ENCODE data around the gene SMPD3. TPM values are rescaled to one million over a fixed set of nuclear protein-coding genes. Genes with fewer than 3 reads are reported as not detected.

Gene SMPD3
- total RNA-seq, 3 donors from 2014 or later = under 0.01 to 15.4 (median 2.9) TPM

GRCh38 chr16:68450741-68451255 lies 2.5 kb upstream of the SMPD3 start:
- TF ChIP-seq, protein P1, sequence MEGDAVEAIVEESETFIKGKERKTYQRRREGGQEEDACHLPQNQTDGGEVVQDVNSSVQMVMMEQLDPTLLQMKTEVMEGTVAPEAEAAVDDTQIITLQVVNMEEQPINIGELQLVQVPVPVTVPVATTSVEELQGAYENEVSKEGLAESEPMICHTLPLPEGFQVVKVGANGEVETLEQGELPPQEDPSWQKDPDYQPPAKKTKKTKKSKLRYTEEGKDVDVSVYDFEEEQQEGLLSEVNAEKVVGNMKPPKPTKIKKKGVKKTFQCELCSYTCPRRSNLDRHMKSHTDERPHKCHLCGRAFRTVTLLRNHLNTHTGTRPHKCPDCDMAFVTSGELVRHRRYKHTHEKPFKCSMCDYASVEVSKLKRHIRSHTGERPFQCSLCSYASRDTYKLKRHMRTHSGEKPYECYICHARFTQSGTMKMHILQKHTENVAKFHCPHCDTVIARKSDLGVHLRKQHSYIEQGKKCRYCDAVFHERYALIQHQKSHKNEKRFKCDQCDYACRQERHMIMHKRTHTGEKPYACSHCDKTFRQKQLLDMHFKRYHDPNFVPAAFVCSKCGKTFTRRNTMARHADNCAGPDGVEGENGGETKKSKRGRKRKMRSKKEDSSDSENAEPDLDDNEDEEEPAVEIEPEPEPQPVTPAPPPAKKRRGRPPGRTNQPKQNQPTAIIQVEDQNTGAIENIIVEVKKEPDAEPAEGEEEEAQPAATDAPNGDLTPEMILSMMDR (IDR thresholded peaks at IDR 0.05) = no peak
- no peak for TF ChIP-seq POLR2A (IDR thresholded peaks at IDR 0.05)
- no peak for TF ChIP-seq POLR2AphosphoS5 (IDR thresholded peaks at IDR 0.05)
- peaks cover 0 to 2% of the 10 kb centered on the region in 2 donors for H3K27me3 ChIP-seq
- intact Hi-C loops (cut with DNase I; ENCODE audit: low total_unique reads) = no loop called here
- H3K9me3 ChIP-seq = no peaks in the 10 kb centered on the region
- no peak overlapping the region for H3K27ac ChIP-seq
- H3K4me3 ChIP-seq = no peak overlapping the region
- peaks cover 9 to 11% of the 10 kb centered on the region in 2 donors for H3K4me1 ChIP-seq
- no peaks in the 10 kb centered on the region for H3K36me3 ChIP-seq
- DNase-seq (ENCODE audit: low spot score in 2 of 2) = no peak

DNA sequence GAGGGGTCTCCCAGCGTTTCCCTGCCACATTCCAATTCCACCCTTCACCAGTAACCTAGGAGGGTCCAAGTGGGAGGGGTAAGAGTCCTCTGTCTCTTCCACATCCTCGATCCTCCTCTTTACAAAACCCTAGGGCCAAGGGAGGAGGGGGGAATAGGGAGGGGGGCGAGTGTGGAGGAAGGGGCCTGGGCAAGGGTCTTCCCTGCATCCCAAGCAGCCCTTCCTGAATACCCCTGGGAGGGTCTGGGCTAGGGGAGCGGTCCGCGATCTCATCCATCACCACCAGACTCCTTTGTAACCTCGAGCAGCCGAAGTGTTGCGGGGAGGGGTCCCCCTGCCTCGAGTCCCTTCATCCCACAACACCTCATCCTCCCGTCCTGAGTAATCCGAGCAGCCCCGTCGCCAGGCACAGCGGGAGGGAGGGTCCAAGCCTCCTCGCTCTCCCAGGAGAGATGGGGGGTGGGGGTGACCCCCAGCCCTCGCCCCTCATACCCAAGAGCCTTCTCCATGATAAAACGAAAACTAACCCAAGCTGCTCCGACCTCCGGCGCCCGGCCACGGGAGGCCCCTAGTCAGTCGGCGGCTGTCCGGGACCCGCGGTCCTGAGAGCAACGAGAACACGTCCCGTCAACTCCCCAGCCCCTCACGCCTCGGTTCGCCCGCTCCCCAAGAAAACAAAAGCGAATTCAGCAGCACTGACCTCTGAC lies 502 bp downstream of the SMPD3 start:
- Histone ChIP-seq H3K27ac (no peak overlapping the region), H3K9me3 (no peaks in the 10 kb centered on the region), H3K36me3 (no peaks in the 10 kb centered on the region), H3K27me3 (peaks cover 2% of the 10 kb centered on the region in 2 donors), H3K4me3 (peak overlapping the region; percentile 42 to 66 (median 54)), H3K4me1 (peaks cover 9 to 11% of the 10 kb centered on the region in 2 donors)
- no peak for TF ChIP-seq POLR2AphosphoS5 (IDR thresholded peaks at IDR 0.05)
- TF ChIP-seq, protein P1 (IDR thresholded peaks at IDR 0.05) = no peak
- TF ChIP-seq POLR2A (IDR thresholded peaks at IDR 0.05) = no peak
- no peak for DNase-seq (ENCODE audit: low spot score in 2 of 2)
- intact Hi-C loops (cut with DNase I; ENCODE audit: low total_unique reads) = no loop called here

- H3K27me3 ChIP-seq = peaks cover 2 to 9% of the 10 kb centered on the region in 2 donors
- intact Hi-C loops (cut with DNase I; ENCODE audit: low total_unique reads) = no loop called here
- DNase-seq (ENCODE audit: low spot score in 2 of 2) = no peak
- no peak overlapping the region for H3K27ac ChIP-seq
- no peaks in the 10 kb centered on the region for H3K9me3 ChIP-seq
- peaks cover 9 to 11% of the 10 kb centered on the region in 2 donors for H3K4me1 ChIP-seq
- TF ChIP-seq, protein P1 (IDR thresholded peaks at IDR 0.05) = no peak
- TF ChIP-seq POLR2A (IDR thresholded peaks at IDR 0.05) (no peak), POLR2AphosphoS5 (IDR thresholded peaks at IDR 0.05) (no peak)
- H3K36me3 ChIP-seq = no peaks in the 10 kb centered on the region
- peak overlapping the region in 1 of 3 donors; percentile 66 for H3K4me3 ChIP-seq
These were observed 1.3 kb downstream of the SMPD3 start for GRCh38 chr16:68446681-68447652.

- Histone ChIP-seq H3K36me3 (no peaks in the 10 kb centered on the region), H3K27me3 (peaks cover 2 to 9% of the 10 kb centered on the region in 2 donors), H3K4me1 (peaks cover 9 to 11% of the 10 kb centered on the region in 2 donors), H3K4me3 (no peak overlapping the region), H3K9me3 (no peaks in the 10 kb centered on the region), H3K27ac (no peak overlapping the region)
- DNase-seq (ENCODE audit: low spot score in 2 of 2) = no peak
- TF ChIP-seq POLR2AphosphoS5 (IDR thresholded peaks at IDR 0.05) (no peak), POLR2A (IDR thresholded peaks at IDR 0.05) (no peak)
- TF ChIP-seq, protein P1 (IDR thresholded peaks at IDR 0.05) = no peak
- intact Hi-C loops (cut with DNase I; ENCODE audit: low total_unique reads) = no loop called here
These were observed 2.9 kb downstream of the SMPD3 start for GRCh38 chr16:68445458-68445857.
